Measurements from ENCODE around the gene TXNDC5. TPM values are rescaled to one million over a fixed set of nuclear protein-coding genes. Genes with fewer than 3 reads are reported as not detected.

TXNDC5 gene
- total RNA-seq, 1 experiment from 2014 or later: 177 TPM

GRCh38 chr6:7959453-7959852, 48.9 kb upstream of the TXNDC5 start:
- Histone ChIP-seq H3K27ac (ENCODE audit: low read length) (no peak overlapping the region), H3K9me3 (ENCODE audit: control insufficient read depth, insufficient read depth, low read depth, low read length) (no peaks in the 10 kb centered on the region), H3K4me1 (ENCODE audit: control insufficient read depth, insufficient read depth, low read length) (no peaks in the 10 kb centered on the region), H3K27me3 (ENCODE audit: control insufficient read depth, insufficient read depth, low read length) (no peaks in the 10 kb centered on the region), H3K4me3 (ENCODE audit: low read depth in 2 of 2, low read length in 2 of 2) (no peak overlapping the region), H3K36me3 (ENCODE audit: control insufficient read depth, insufficient read depth, low read length) (no peaks in the 10 kb centered on the region; the same call in 1 of the 2 replicates)
- ATAC-seq (no peak), DNase-seq (ENCODE audit: low read depth, low spot score) (no peak)
- no TSS peak for BruUV-seq (replicated peaks)
- POLR2A ChIA-PET: no interaction called here
- CTCF ChIA-PET: no interaction called here
- no peak for TF ChIP-seq TCF7L2 (IDR thresholded peaks at IDR 0.05; ENCODE audit: low read depth, low read length)
- TF ChIP-seq, protein P1, sequence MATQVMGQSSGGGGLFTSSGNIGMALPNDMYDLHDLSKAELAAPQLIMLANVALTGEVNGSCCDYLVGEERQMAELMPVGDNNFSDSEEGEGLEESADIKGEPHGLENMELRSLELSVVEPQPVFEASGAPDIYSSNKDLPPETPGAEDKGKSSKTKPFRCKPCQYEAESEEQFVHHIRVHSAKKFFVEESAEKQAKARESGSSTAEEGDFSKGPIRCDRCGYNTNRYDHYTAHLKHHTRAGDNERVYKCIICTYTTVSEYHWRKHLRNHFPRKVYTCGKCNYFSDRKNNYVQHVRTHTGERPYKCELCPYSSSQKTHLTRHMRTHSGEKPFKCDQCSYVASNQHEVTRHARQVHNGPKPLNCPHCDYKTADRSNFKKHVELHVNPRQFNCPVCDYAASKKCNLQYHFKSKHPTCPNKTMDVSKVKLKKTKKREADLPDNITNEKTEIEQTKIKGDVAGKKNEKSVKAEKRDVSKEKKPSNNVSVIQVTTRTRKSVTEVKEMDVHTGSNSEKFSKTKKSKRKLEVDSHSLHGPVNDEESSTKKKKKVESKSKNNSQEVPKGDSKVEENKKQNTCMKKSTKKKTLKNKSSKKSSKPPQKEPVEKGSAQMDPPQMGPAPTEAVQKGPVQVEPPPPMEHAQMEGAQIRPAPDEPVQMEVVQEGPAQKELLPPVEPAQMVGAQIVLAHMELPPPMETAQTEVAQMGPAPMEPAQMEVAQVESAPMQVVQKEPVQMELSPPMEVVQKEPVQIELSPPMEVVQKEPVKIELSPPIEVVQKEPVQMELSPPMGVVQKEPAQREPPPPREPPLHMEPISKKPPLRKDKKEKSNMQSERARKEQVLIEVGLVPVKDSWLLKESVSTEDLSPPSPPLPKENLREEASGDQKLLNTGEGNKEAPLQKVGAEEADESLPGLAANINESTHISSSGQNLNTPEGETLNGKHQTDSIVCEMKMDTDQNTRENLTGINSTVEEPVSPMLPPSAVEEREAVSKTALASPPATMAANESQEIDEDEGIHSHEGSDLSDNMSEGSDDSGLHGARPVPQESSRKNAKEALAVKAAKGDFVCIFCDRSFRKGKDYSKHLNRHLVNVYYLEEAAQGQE (IDR thresholded peaks at IDR 0.05; ENCODE audit: insufficient read depth in 1 of 2, low read depth in 2 of 2, low read length in 1 of 2): no peak
- TF ChIP-seq SIN3A (IDR thresholded peaks at IDR 0.05; ENCODE audit: borderline replicate concordance, insufficient read depth, low read depth, low read length): no peak
- no peak for TF ChIP-seq POLR2AphosphoS5 (IDR thresholded peaks at IDR 0.05; ENCODE audit: low read depth, low read length)
- no peak for TF ChIP-seq CTCF (IDR thresholded peaks at IDR 0.05)
- intact Hi-C loops (cut with micrococcal nuclease; ENCODE audit: unreplicated experiment) (no loop called here), in situ Hi-C loops (cut with HindIII; ENCODE audit: low pct_unique_long_range_greater_than_20kb, low sequenced_read_pairs) (no loop called here)

- CTCF ChIA-PET: no interaction called here
- TF ChIP-seq CTCF (IDR thresholded peaks at IDR 0.05): no peak
- TF ChIP-seq SIN3A (IDR thresholded peaks at IDR 0.05; ENCODE audit: borderline replicate concordance, insufficient read depth, low read depth, low read length): no peak
- TF ChIP-seq, protein P1 (IDR thresholded peaks at IDR 0.05; ENCODE audit: insufficient read depth in 1 of 2, low read depth in 2 of 2, low read length in 1 of 2): no peak
- TF ChIP-seq TCF7L2 (IDR thresholded peaks at IDR 0.05; ENCODE audit: low read depth, low read length): no peak
- TF ChIP-seq POLR2AphosphoS5 (IDR thresholded peaks at IDR 0.05; ENCODE audit: low read depth, low read length): no peak
- in situ Hi-C loops (cut with HindIII; ENCODE audit: low pct_unique_long_range_greater_than_20kb, low sequenced_read_pairs): no loop called here
Observed at GRCh38 chr6:7958464-7958863, 47.9 kb upstream of the TXNDC5 start.

More at GRCh38 chr6:7958464-7958863, 47.9 kb upstream of the TXNDC5 start:
- no peaks in the 10 kb centered on the region for H3K9me3 ChIP-seq (ENCODE audit: control insufficient read depth, insufficient read depth, low read depth, low read length)
- no peaks in the 10 kb centered on the region for H3K4me1 ChIP-seq (ENCODE audit: control insufficient read depth, insufficient read depth, low read length)
- H3K4me3 ChIP-seq (ENCODE audit: low read depth in 2 of 2, low read length in 2 of 2): no peak overlapping the region
- intact Hi-C loops (cut with micrococcal nuclease; ENCODE audit: unreplicated experiment): no loop called here
- POLR2A ChIA-PET: no interaction called here
- DNase-seq (ENCODE audit: low read depth, low spot score) (no peak), ATAC-seq (no peak)
- H3K27me3 ChIP-seq (ENCODE audit: control insufficient read depth, insufficient read depth, low read length): no peaks in the 10 kb centered on the region
- H3K36me3 ChIP-seq (ENCODE audit: control insufficient read depth, insufficient read depth, low read length): no peaks in the 10 kb centered on the region; the same call in 1 of the 2 replicates
- BruUV-seq (replicated peaks): no TSS peak
- no peak overlapping the region for H3K27ac ChIP-seq (ENCODE audit: low read length)
